ENCODE measurements around the gene CCDC167.

The CCDC167 gene

GRCh38 chr6:37489697-37490336 is 9.9 kb downstream of the CCDC167 start:
- no peak for DNase-seq (ENCODE audit: low spot score)

GRCh38 chr6:37488476-37488875 is 11.2 kb downstream of the CCDC167 start:
- DNase-seq (ENCODE audit: low spot score): no peak

GRCh38 chr6:37487591-37488380 is 11.9 kb downstream of the CCDC167 start:
- DNase-seq (ENCODE audit: low spot score): no peak

- DNase-seq (ENCODE audit: low spot score): no peak
Observed at GRCh38 chr6:37486121-37486839, 13.4 kb downstream of the CCDC167 start.

GRCh38 chr6:37485291-37485702 is 14.4 kb downstream of the CCDC167 start:
- DNase-seq (ENCODE audit: low spot score): no peak

- no peak for DNase-seq (ENCODE audit: low spot score)
Observed at GRCh38 chr6:37484786-37485170, 14.9 kb downstream of the CCDC167 start.

- no peak for DNase-seq (ENCODE audit: low spot score)
Observed at GRCh38 chr6:37483917-37484785, 15.5 kb downstream of the CCDC167 start.

- DNase-seq (ENCODE audit: low spot score): no peak
Observed at GRCh38 chr6:37483252-37483901, 16.3 kb downstream of the CCDC167 start.

GRCh38 chr6:37482606-37483251 is 17.0 kb downstream of the CCDC167 start:
- no peak for DNase-seq (ENCODE audit: low spot score)

GRCh38 chr6:37481711-37482605 is 17.7 kb downstream of the CCDC167 start:
- no peak for DNase-seq (ENCODE audit: low spot score)

- no peak for DNase-seq (ENCODE audit: low spot score)
Observed at GRCh38 chr6:37480951-37481534, 18.6 kb downstream of the CCDC167 start.

- no peak for DNase-seq (ENCODE audit: low spot score)
Observed at GRCh38 chr6:37480118-37480736, 19.5 kb downstream of the CCDC167 start.

- no peak for DNase-seq (ENCODE audit: low spot score)
Observed at GRCh38 chr6:37479266-37479854, 20.3 kb downstream of the CCDC167 start.

- no peak for DNase-seq (ENCODE audit: low spot score)
Observed at GRCh38 chr6:37478827-37479226, 20.9 kb downstream of the CCDC167 start.

- DNase-seq (ENCODE audit: low spot score): no peak
Observed at GRCh38 chr6:37477656-37478435, 21.8 kb downstream of the CCDC167 start.

- DNase-seq (ENCODE audit: low spot score): no peak
Observed at GRCh38 chr6:37477191-37477590, 22.5 kb downstream of the CCDC167 start.

- DNase-seq (ENCODE audit: low spot score): no peak
Observed at GRCh38 chr6:37474316-37474715, 25.4 kb downstream of the CCDC167 start.
